ENCODE data around the gene FGD4.

DNA sequence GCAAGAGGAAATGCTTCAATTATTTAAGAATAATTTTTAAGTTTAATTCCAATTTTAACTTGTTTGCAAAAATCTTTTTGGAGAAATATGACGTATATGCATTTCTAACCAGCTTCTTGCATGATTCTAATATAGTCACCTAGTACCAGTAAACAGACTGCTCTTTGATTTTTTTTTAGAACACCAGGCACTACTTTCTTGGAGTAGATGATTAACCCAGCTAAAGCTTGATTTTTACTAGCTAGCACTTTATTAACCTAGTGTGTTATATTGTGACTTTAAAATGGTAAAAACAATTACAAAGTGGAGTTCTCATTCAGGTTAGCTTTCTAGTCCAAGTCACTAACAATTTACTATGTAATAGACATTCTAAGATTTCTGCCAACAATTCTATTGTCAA lies 32.6 kb upstream of the FGD4 start:
- no peak for TF ChIP-seq POLR2A (IDR thresholded peaks at IDR 0.05)
- TF ChIP-seq CTCF (IDR thresholded peaks at IDR 0.05) = no peak
- no peak for TF ChIP-seq POLR2AphosphoS5 (IDR thresholded peaks at IDR 0.05)
